GM18505 (cell line): ENCODE data around the gene MUC5B.

Experiments used
- ATAC-seq: cut with Tn5 transposase; IDR thresholded peaks from one replicate; pipeline ENCODE4 v1.9.1; 2021; ENCODE audit not compliant: unreplicated experiment
- POLR2A ChIP-seq: IDR thresholded peaks from 4 replicates; pipeline ENCODE4 v1.6.1; 2011; ENCODE audit warnings: borderline replicate concordance; ENCODE audit not compliant: insufficient read depth, insufficient read length; ENCODE audit errors: extremely low read depth

MUC5B gene

GRCh38 chr11:1224491-1225385 lies 1.9 kb downstream of the MUC5B start:
- no peak for TF ChIP-seq POLR2A
- ATAC-seq = no peak

- ATAC-seq = no peak
- no peak for TF ChIP-seq POLR2A
Measured at GRCh38 chr11:1225386-1226225, 2.7 kb downstream of the MUC5B start.

- no peak for ATAC-seq
- no peak for TF ChIP-seq POLR2A
Measured at GRCh38 chr11:1226226-1226985, 3.5 kb downstream of the MUC5B start.

- no peak for ATAC-seq
Measured at GRCh38 chr11:1226986-1227550, 4.2 kb downstream of the MUC5B start.

GRCh38 chr11:1227551-1228100 lies 4.8 kb downstream of the MUC5B start:
- ATAC-seq = no peak
- no peak for TF ChIP-seq POLR2A

More at GRCh38 chr11:1226986-1227550, 4.2 kb downstream of the MUC5B start:
- TF ChIP-seq POLR2A = no peak

GRCh38 chr11:1228101-1228821 lies 5.4 kb downstream of the MUC5B start:
- TF ChIP-seq POLR2A = no peak
- ATAC-seq = no peak

- ATAC-seq = no peak
- no peak for TF ChIP-seq POLR2A
Measured at GRCh38 chr11:1228921-1229451, 6.1 kb downstream of the MUC5B start.

- no peak for ATAC-seq
- no peak for TF ChIP-seq POLR2A
Measured at GRCh38 chr11:1229471-1230120, 6.7 kb downstream of the MUC5B start.

GRCh38 chr11:1230121-1230455 lies 7.2 kb downstream of the MUC5B start:
- no peak for ATAC-seq

GRCh38 chr11:1230456-1231395 lies 7.9 kb downstream of the MUC5B start:
- TF ChIP-seq POLR2A = no peak
- no peak for ATAC-seq

More at GRCh38 chr11:1230121-1230455, 7.2 kb downstream of the MUC5B start:
- TF ChIP-seq POLR2A = no peak
